Measurements from ENCODE around the gene MED15.
A peak's percentile ranks its signal among the peaks of the same experiment; 100 is the strongest.

The MED15 gene

DNA sequence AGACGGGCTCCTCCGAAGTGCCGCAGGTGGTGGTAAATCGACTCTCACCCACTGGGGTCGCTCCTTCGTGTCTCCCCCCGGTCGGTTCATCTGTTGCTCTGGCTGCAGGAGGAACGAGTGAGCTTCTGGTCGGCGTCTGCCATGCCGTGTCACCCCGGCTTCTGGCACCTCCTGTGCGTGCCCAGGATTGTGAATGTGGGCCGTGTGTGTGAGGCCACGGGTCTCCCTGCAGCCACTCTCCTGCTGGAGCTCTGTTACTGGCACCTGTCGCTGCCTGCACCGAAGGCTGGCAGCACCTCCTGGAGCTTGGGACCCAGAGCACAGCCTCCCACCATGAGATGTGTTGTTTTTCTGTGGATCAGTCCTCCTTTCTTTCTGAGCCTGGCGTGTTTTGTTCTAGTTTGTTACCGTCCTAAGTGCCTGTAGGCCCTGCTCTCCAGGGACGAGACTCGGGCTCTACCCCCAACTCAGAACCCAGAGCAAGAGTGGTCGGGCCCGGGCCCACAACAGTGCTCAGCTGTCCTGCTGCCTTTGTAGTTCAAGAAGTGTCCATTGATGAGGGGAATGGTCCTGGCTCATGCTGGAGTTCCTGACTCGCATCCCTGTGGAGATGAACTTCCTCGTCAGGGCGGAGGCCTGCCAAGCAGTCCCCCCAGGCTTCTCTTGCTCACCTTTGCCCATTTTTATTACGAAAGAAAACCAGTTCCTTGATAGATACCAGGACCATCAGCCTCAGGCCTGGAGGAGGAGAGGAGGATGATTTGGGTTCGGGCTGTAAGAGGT lies 66.6 kb downstream of the MED15 start:
- no peak for DNase-seq

- no peak for DNase-seq
These were observed 67.5 kb downstream of the MED15 start for GRCh38 chr22:20574920-20575353.

DNA sequence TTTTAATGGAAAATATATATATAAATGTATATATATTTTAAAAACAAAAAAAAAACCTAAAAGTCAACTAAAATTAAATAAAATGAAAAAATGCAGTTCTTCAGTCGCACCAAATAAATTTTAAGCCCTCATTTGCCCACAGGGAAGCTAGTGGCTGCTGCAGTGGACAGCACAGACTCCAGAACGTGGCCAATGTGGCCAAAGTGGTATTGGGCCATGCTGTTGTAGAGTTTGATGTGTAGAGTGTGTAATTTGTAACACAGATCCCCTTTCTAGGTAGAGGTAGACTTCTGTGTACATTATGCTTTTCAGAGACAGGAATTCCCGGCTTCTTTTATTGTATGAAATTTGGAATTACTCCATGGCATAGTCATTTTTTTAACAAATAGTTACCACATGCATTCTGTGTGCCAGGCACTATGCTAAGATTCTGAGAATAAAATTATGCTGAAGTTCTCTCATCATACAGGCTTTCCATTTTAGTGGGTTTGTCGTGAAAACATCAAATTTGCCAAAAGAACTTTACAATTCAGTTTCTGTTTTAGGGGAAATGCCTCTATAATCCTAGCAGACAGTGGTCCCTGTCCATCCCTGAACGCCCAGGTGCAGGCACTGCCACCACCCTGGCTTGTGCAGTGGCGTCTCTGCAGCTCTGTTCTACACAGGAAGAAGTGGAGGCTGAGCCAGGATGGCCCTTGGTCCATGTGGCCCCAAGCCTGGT lies 68.5 kb downstream of the MED15 start:
- no peak for DNase-seq

DNA sequence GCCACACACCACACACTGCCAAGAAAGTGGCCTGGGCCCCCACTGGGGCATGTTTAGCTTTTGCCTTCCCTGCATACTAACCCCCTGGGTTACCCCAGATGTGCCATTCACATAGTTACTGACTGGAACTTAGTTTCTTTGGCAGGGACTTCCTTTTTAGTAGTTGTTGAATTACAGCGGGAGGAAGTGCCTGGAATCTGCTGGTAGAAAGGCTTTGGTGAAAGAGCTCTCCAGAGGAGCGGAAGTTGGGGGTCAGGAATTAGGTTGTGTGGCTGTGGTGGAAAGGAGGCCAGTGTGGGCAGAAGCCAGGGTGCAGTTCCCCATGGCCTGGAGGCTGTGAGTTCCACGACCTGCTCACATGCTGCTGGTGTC lies 69.0 kb downstream of the MED15 start:
- DNase-seq = no peak

- no peak for DNase-seq
These were observed 69.6 kb downstream of the MED15 start for GRCh38 chr22:20577045-20577444.

- DNase-seq = no peak
These were observed 70.2 kb downstream of the MED15 start for GRCh38 chr22:20577549-20577975.

- DNase-seq = no peak
These were observed 70.8 kb downstream of the MED15 start for GRCh38 chr22:20578192-20578591.

DNA sequence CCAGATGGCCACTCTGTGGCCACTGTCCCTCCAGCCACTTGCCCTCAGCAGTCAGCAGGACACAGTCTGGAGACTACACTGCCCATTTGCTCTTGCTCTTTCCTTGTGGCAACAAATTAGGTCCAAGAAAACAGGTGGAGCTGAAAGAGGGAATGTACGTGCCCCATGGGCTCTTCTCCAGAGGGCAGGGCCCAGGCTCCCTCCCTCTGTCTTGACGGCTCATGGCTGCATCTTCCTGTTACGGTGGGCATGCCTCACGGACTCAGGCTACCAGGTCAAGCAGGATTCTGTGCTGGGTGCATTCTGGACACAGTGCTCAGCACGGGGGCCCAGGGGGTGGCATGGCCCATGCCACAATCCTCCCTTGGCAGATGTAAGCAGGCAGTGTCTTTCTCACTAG lies 71.3 kb downstream of the MED15 start:
- no peak for DNase-seq

- DNase-seq = no peak
These were observed 72.1 kb downstream of the MED15 start for GRCh38 chr22:20579273-20580120.

DNA sequence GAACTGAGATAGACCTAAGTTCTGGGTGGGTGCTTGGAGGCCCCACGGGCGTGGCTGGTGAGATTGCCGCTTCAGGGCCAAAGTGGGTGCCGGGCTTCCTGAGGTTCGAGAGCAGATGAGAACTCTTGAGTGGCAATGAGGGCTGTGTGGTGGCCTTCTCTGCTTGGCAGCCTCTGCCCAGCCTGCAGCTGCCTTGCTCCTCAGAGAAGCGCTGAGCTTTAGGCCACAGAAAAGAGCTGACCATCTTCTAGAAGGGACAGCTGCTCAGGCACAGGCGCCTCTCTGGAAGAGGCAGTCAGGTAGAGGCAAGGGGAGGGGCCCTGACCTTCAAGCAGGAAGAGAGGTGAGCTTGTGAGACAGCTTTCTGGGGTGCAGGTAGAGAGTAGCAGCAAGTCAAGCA lies 72.8 kb downstream of the MED15 start:
- DNase-seq = no peak

DNA sequence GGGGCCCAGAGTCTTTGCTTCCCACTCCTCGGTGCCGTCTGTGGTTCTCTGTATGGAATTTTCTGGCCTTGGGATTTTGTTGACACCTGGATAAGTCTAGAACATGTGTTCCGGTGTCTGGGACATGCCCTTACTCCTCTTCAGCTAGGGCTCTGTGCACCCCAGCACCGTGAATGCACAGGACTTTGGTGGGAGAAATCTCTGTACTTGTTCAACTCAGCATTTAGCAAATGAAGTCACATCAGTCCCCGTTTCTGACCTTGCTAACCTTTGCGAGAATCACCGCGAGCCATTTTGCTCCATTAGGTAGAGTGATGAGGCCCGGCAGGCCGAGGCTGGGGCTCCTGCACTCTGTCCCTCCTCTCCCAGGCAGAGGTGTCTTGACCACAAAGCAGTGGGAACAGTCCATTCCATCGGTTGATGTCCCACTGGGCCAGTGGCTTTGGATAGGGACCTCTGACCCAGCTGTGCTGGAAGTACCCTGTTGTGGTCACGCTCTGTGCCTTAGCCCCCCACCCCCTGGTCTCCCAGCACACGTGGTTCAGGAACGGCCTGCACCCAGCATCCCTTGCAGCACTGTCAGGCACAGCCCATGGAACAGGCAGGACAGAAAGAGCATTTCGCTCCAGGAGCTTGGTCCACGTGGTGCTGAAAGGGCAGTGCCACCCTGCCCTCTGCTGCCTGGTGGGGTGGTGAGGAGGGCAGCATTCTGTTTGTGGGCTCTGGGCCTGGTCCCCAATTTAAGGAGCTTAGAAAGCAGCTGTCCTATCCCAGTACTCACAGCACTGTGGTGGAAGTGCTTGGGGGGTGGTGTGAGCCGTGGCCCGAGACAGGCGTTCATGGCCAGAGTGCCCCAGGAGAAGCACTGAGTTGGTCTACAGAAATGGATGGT lies 73.4 kb downstream of the MED15 start:
- no peak for DNase-seq

GRCh38 chr22:20581503-20582170 lies 74.2 kb downstream of the MED15 start:
- DNase-seq = no peak

DNA sequence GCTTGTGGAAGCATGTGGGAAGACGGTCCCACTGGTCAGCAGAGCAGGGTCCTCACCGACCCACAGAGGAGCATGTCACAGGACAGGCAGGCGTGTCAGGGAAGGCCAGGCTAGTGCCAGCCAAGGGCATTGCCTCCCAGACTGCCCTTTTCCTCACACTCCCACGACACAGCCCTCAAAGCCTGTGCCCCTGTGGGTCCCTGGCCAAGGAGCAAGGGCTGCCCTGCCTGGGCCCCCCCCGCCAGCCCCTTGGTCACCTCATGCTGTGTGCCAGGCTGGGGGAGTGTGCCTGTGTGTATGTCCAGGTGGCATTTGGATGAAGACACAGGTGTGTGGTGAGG lies 74.7 kb downstream of the MED15 start:
- no peak for DNase-seq

DNA sequence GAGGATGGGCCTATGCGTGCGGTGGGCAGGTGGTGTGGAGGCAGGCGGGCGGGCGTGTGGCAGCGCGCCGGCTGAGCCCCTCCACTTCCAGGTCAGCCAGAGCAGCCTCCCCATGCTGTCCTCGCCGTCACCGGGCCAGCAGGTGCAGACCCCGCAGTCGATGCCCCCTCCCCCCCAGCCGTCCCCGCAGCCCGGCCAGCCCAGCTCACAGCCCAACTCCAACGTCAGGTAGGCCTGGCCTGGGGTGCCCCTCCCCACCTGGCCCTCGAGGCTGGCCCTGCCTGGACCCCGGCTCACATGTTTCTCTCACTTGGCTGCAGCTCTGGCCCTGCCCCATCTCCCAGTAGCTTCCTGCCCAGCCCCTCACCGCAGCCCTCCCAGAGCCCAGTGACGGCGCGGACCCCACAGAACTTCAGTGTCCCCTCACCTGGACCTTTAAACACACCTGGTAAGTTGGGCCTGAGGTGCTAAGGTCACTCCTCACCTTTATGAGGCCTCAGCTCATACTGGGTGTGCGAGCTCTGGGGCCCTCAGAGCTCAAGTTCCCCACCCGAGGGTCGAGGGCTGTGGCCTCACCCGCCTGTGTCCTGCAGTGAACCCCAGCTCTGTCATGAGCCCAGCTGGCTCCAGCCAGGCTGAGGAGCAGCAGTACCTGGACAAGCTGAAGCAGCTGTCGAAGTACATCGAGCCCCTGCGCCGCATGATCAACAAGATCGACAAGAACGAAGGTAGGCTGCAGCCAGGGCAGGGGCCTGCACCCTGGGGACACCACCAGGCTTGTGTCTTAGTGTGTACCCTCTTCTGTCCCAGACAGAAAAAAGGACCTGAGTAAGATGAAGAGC lies 75.3 kb downstream of the MED15 start:
- DNase-seq = peak; percentile 45

DNA sequence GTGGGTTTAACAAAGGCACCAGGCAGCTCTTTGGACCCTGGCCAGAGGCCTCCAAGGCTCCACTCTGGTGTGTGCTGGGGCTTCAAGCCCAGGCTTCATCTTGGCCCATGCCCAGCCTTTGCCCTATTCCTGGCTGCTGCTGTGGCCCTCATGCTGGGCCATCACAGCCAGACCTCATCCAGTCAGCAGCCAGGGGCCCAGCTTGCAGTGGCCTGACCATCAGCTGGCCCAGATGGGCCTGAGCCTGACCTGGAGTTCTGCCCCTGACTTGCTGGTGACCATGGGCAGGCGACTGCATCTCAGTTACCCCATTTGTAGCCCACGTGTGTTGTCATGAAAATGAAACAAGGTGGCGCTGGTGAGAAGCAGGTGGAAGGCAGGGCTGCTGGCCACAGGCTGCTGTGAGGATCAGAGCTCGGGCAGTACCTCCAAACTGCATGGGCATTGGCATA lies 76.1 kb downstream of the MED15 start:
- DNase-seq = peak; percentile 59

DNA sequence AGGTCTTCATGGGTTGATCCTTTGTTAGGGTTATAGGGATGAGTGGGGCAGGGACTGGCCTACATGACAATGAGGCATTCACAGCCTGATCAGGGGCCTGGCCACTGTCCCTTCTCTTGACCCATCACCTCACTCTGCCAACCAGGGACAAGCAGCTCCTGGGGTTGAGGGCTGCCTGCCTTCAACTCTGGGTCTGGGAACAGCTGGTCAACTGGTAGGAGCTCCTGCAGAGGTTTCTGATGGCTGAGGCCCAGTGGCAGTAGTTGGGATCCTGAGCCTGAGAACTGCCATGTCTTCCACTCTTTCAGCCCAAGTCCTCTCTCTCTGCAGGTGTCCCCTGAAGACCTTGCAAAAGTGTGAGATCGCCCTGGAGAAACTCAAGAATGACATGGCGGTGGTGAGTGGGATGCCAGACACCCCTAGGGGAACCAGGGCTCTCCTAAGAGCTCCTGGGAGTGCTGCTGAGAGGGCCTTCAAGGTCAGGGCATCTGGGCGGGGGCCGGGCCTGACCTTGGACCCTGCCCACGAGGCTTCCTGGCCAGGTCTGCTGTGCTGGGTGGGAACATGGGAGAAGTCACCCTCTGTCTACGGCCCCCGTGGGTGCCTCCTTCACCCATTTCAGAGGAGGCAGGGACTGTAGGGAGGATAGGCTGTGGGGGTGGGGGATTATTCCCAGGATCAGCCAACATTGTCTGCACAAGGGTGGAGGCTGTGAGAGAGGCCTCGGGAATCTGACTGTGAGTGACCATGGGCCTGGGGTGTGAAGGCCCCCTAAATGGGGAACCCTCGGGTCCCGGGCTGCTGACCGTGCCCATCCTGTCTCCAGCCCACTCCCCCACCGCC lies 76.8 kb downstream of the MED15 start:
- peak; percentile 35 for DNase-seq

GRCh38 chr22:20584872-20585638 lies 77.6 kb downstream of the MED15 start:
- DNase-seq = peak; percentile 33

DNA sequence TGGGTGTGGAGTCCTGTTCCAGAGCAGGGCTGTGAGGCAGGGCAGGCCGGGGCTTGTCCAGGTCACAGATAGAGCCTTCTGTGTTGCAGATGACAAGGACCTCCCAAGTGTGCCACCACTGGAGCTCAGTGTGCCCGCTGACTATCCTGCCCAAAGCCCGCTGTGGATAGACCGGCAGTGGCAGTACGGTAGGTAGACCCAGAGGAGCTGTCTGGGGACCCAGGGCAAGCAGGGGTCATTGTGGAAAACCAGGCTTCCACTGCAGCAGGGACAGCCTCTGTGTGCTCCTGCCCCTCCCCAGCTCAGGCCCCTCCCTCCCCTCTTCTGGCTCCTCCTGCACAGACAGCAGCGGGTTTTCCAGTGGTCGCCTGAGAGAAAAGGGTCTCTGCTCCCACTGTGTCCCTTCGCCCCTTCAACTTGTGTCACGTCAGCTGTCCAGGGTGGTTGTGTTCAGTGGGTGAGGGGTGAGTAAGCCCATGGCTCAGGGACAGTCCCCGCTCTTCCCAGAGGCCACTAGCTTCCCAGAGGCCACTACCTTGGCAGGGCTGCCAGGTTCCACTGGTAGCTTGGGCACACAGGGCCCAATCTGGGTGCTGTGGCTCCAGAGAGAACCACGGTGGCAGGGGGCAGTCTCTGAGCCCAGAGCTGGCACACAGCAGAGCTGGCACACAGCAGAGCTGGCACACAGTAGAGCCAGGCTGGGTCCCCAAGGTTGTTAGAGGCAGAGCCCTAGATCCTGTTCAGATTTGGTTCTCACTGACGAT lies 78.4 kb downstream of the MED15 start:
- no peak for DNase-seq

Data from islet precursor cell (in vitro differentiated cells).